OCI-LY1 (cell line): ENCODE data around the gene ARFIP1.
"Not testable (repeated sequence)": the region's sequence is repeated elsewhere in the genome, so short reads cannot be mapped to it uniquely, and the experiment has no call there.

Source experiments
- H2AFZ ChIP-seq: fragments of 200-600 bp; sonication (generic), shearing (Covaris generic); 2 replicates; pipeline ENCODE4 v1.6.0; 2014; ENCODE audit warnings: antibody characterized with exemption, mild to moderate bottlenecking, low read length
- H3F3A ChIP-seq: fragments of 200-600 bp; sonication (generic), shearing (Covaris generic); 2 replicates; pipeline ENCODE4 v1.6.0; 2014; ENCODE audit warnings: mild to moderate bottlenecking, antibody characterized with exemption, low read length, moderate library complexity; ENCODE audit not compliant: insufficient read depth
- H3K27ac ChIP-seq: fragments of 200-600 bp; sonication (generic); 2 replicates; pipeline ENCODE4 v1.5.1; 2014; ENCODE audit warnings: low read length, mixed run types, mild to moderate bottlenecking, low read depth; ENCODE audit not compliant: poor library complexity, severe bottlenecking
- H3K27me3 ChIP-seq: fragments of 200-600 bp; sonication (generic); 2 replicates; pipeline ENCODE4 v1.6.0; 2014; ENCODE audit warnings: antibody characterized with exemption, mild to moderate bottlenecking, low read length, moderate library complexity; ENCODE audit not compliant: insufficient read depth
- H3K36me3 ChIP-seq: fragments of 200-600 bp; sonication (generic); 2 replicates; pipeline ENCODE4 v1.6.1; 2014; ENCODE audit warnings: mild to moderate bottlenecking, antibody characterized with exemption, low read length, moderate library complexity, mixed read lengths; ENCODE audit not compliant: insufficient read depth
- H3K4me1 ChIP-seq: fragments of 200-600 bp; sonication (generic); 2 replicates; pipeline ENCODE4 v1.5.1; 2014; ENCODE audit warnings: mild to moderate bottlenecking, low read length, moderate library complexity; ENCODE audit not compliant: insufficient read depth, severe bottlenecking
- H3K4me2 ChIP-seq: fragments of 200-600 bp; sonication (generic), shearing (Covaris generic); 2 replicates; pipeline ENCODE4 v1.6.1; 2014; ENCODE audit warnings: low read length
- H3K4me3 ChIP-seq: fragments of 200-600 bp; sonication (generic); 2 replicates; pipeline ENCODE4 v1.5.1; 2014; ENCODE audit warnings: low read length, low read depth, mild to moderate bottlenecking, mixed read lengths; ENCODE audit not compliant: poor library complexity, severe bottlenecking
- H3K79me2 ChIP-seq: fragments of 200-600 bp; shearing (Covaris generic); 2 replicates; pipeline ENCODE4 v1.6.1; 2016; ENCODE audit warnings: mixed run types, low read length, mixed read lengths; ENCODE audit not compliant: insufficient read depth
- H3K9ac ChIP-seq: fragments of 200-600 bp; sonication (generic), shearing (Covaris generic); 2 replicates; pipeline ENCODE4 v1.6.1; 2014; ENCODE audit warnings: mild to moderate bottlenecking, low read length, mixed read lengths
- H3K9me2 ChIP-seq: fragments of 200-600 bp; sonication (generic), shearing (Covaris generic); 2 replicates; pipeline ENCODE4 v1.6.1; 2014; ENCODE audit warnings: low read depth, mild to moderate bottlenecking, low read length, mixed read lengths
- H3K9me3 ChIP-seq: fragments of 200-600 bp; shearing (Covaris generic); 2 replicates; pipeline ENCODE4 v1.6.1; 2014; ENCODE audit warnings: low read length, mixed read lengths
- H4K20me1 ChIP-seq: fragments of 200-600 bp; sonication (generic), shearing (Covaris generic); 2 replicates; pipeline ENCODE4 v1.6.0; 2016; ENCODE audit warnings: mild to moderate bottlenecking, low read length; ENCODE audit not compliant: insufficient read depth
- CTCF ChIP-seq: fragments of 200-600 bp; sonication (generic), shearing (Covaris generic); IDR thresholded peaks from 2 replicates; pipeline ENCODE4 v1.5.1; 2017; ENCODE audit warnings: mild to moderate bottlenecking, antibody characterized with exemption, low read length, moderate library complexity, mixed read lengths
- EZH2 ChIP-seq: fragments of 200-600 bp; sonication (generic), shearing (Covaris generic); IDR thresholded peaks from 2 replicates; pipeline ENCODE4 v1.8.0; 2017; ENCODE audit warnings: borderline replicate concordance, mixed run types, mild to moderate bottlenecking, antibody characterized with exemption, low read length, moderate library complexity, mixed read lengths

The ARFIP1 gene

GRCh38 chr4:152763796-152764195 lies 16.0 kb upstream of the ARFIP1 start:
- H2AFZ ChIP-seq: no peak overlapping the region
- no peak overlapping the region for H3K9ac ChIP-seq
- no peak overlapping the region for H3K4me2 ChIP-seq
- H3K27ac ChIP-seq: no peak overlapping the region
- H3K4me3 ChIP-seq: no peak overlapping the region
- H3K9me3 ChIP-seq: no peaks in the 10 kb centered on the region
- no peaks in the 10 kb centered on the region for H3K79me2 ChIP-seq
- no peaks in the 10 kb centered on the region for H3K27me3 ChIP-seq
- H3K36me3 ChIP-seq: no peaks in the 10 kb centered on the region
- H3K9me2 ChIP-seq: 0 out of 2 replicates have a peak, but pooled peaks cover 4% of the 10 kb centered on the region
- H3K4me1 ChIP-seq: no peaks in the 10 kb centered on the region
- no peaks in the 10 kb centered on the region for H3F3A ChIP-seq
- no peaks in the 10 kb centered on the region for H4K20me1 ChIP-seq
- no peak for TF ChIP-seq EZH2
- no peak for TF ChIP-seq CTCF

- H3K4me1 ChIP-seq, H3K4me3 ChIP-seq, H2AFZ ChIP-seq, H3K36me3 ChIP-seq, H3K27me3 ChIP-seq, H3F3A ChIP-seq, H3K9ac ChIP-seq, H3K9me2 ChIP-seq, H3K79me2 ChIP-seq, H3K4me2 ChIP-seq, H4K20me1 ChIP-seq, H3K9me3 ChIP-seq, H3K27ac ChIP-seq: not testable (repeated sequence)
Measured at GRCh38 chr4:152765069-152765737, 14.6 kb upstream of the ARFIP1 start.

- no peaks in the 10 kb centered on the region for H3K4me1 ChIP-seq
- H3K27me3 ChIP-seq: no peaks in the 10 kb centered on the region
- H2AFZ ChIP-seq: no peak overlapping the region
- 0 out of 2 replicates have a peak, but pooled peaks cover 4% of the 10 kb centered on the region for H3K9me2 ChIP-seq
- no peak overlapping the region for H3K4me3 ChIP-seq
- H3K4me2 ChIP-seq: no peak overlapping the region
- H4K20me1 ChIP-seq: no peaks in the 10 kb centered on the region
- no peak overlapping the region for H3K27ac ChIP-seq
- no peak overlapping the region for H3K9ac ChIP-seq
- TF ChIP-seq EZH2 (no peak), CTCF (no peak)
- H3K9me3 ChIP-seq: no peaks in the 10 kb centered on the region
- no peaks in the 10 kb centered on the region for H3F3A ChIP-seq
- H3K79me2 ChIP-seq: no peaks in the 10 kb centered on the region
- H3K36me3 ChIP-seq: no peaks in the 10 kb centered on the region
Measured at GRCh38 chr4:152771741-152772533, 7.8 kb upstream of the ARFIP1 start.
